Measurements from ENCODE around the gene KCTD15. TPM values are rescaled to one million over a fixed set of nuclear protein-coding genes. Genes with fewer than 3 reads are reported as not detected.

KCTD15 gene, protein sequence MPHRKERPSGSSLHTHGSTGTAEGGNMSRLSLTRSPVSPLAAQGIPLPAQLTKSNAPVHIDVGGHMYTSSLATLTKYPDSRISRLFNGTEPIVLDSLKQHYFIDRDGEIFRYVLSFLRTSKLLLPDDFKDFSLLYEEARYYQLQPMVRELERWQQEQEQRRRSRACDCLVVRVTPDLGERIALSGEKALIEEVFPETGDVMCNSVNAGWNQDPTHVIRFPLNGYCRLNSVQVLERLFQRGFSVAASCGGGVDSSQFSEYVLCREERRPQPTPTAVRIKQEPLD
- total RNA-seq (2022; extraction: Qiagen RNA extraction; ENCODE audit: low read depth): 43.0 to 63.3 TPM (median 55.7 TPM) in 5 replicates

DNA sequence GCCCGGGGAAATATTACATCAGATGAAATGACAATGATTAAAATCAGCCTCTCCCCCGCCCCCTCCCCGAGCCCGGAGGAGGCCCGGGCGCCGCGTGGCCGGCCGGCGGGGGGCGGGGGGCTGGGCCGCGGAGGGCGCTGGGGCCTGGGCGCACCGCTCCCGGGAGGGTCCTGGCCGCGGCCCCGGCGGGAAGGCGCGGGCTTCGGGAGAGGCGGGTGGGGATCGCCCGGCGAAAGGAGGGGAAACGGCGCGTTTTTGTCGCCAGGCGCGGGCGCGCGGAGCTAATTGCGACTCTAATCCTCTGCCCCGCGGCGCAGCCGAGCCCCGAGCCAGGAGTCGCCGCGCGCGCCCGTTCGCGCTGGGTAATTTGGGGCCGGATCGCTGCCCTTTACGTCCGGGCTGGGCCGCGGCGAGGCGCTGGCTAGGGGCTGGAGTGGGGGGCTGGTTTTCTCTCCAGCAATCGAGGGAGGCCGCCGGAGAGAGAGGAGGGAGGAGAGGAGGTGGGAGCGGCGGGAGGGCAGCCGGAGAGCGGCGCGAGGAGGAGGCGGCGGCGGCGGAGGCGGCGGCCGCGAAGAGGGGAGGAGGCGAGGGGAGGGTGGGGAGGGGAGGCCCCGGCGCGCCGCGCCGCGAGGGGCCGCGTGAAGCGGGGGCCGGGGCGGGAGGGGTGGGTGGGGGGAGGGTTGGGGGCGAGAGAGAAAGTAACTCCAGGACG lies at the start of gene KCTD15:
KCTD15 (plus strand) TSS at position 707 of the 712 bp plus-strand sequence. CDS start 3,585 bp downstream, outside the sequence.

Other genes starting within 250 kb of the KCTD15 start
- gene CHST8, start 174.9 kb upstream of the KCTD15 start, total RNA-seq (2022; extraction: Qiagen RNA extraction; ENCODE audit: low read depth): 0.09 to 0.33 TPM (median 0.14 TPM) in 5 replicates